Left lung (tissue), 10 donors: ENCODE data around the gene BCAS1. TPM values are rescaled to one million over a fixed set of nuclear protein-coding genes. Genes with fewer than 3 reads are reported as not detected.

Experiments used
- ATAC-seq: fragments of 200-7000 bp; cut with Tn5 transposase; one replicate; pipeline ENCODE4 v1.9.1; 2020; ENCODE audit warnings: moderate library complexity
- DNase-seq, 4 donors: peaks; one replicate each; pipeline ENCODE4 v3.0.0-alpha.2; 2013 to 2020
- H3K27ac ChIP-seq, 2 donors: fragments of 200-600 bp; sonication (generic) in 1 of 2; one replicate each; pipeline versions ENCODE4 v1.5.0 to v1.8.0; 2020 to 2021
- H3K27me3 ChIP-seq, 2 donors: fragments of 200-600 bp; sonication (generic) in 1 of 2; one replicate each; pipeline versions ENCODE4 v1.5.0 to v1.8.0; 2020 to 2021
- H3K36me3 ChIP-seq, 2 donors: fragments of 200-600 bp; sonication (generic) in 1 of 2; one replicate each; pipeline versions ENCODE4 v1.5.0 to v1.8.0; 2020 to 2021
- H3K4me1 ChIP-seq, 2 donors: fragments of 200-600 bp; one replicate each; pipeline ENCODE4 v1.8.0; 2021
- H3K4me3 ChIP-seq, 2 donors: fragments of 200-600 bp; sonication (generic) in 1 of 2; one replicate each; pipeline versions ENCODE4 v1.5.0 to v1.8.0; 2020 to 2021; ENCODE audit warnings: mild to moderate bottlenecking in 1 of 2
- H3K9me3 ChIP-seq, 2 donors: fragments of 200-600 bp; sonication (generic) in 1 of 2; one replicate each; pipeline versions ENCODE4 v1.5.0 to v1.8.0; 2020 to 2021
- CTCF ChIP-seq, 2 donors: fragments of 200-600 bp; sonication (generic) in 1 of 2; IDR thresholded peaks; one replicate each; pipeline versions ENCODE4 v1.5.0 to v1.8.0; 2021; ENCODE audit warnings: antibody characterized with exemption in 2 of 2
- intact Hi-C, 2 donors: fragments of 100-400 bp; cut with DNase I; formaldehyde crosslinking; loops; one replicate each; pipeline versions ENCODE4 v1.11.2 to v1.14.2; 2022
- polyA plus RNA-seq, 6 donors: library from polyadenylated mRNA; unstranded; fragments of 120-200 nt; gene quantifications; one replicate each; pipeline ENCODE4 v1.2.1, GENCODE V29; 2013; ENCODE audit not compliant: insufficient read length in 6 of 6
- total RNA-seq, 2 donors: library from RNA; stranded (reverse); fragmentation: NEBNext Ultra II Directional; extraction: Animal tissue kit (Norgen Biotek cat#: 25700); gene quantifications; one replicate each; pipeline ENCODE4 v1.2.1, GENCODE V29; 2021
- donor health status: DM: no; HTN: yes; CAD: no.
- donor health status: DM: no; HTN: no; CAD: no.

BCAS1 gene
- total and polyA plus RNA-seq, 8 donors: 0.44 to 1.6 (median 0.81) TPM

- Histone ChIP-seq H3K4me1 (no peaks in the 10 kb centered on the region), H3K4me3 (no peak overlapping the region), H3K27me3 (peaks cover 0 to 4% of the 10 kb centered on the region in 2 donors), H3K9me3 (peaks cover 0 to 16% of the 10 kb centered on the region in 2 donors), H3K27ac (no peak overlapping the region), H3K36me3 (no peaks in the 10 kb centered on the region)
- no peak for ATAC-seq
- intact Hi-C loops: no loop called here
- DNase-seq: no peak
- no peak for TF ChIP-seq CTCF (IDR thresholded peaks at IDR 0.05)
Measured at GRCh38 chr20:54005524-54005923, 64.9 kb downstream of the BCAS1 start.

GRCh38 chr20:54004445-54004844 lies 65.9 kb downstream of the BCAS1 start:
- no peak for DNase-seq
- TF ChIP-seq CTCF (IDR thresholded peaks at IDR 0.05): no peak
- H3K4me1 ChIP-seq: no peaks in the 10 kb centered on the region
- intact Hi-C loops: no loop called here
- no peaks in the 10 kb centered on the region for H3K36me3 ChIP-seq
- peaks cover 0 to 4% of the 10 kb centered on the region in 2 donors for H3K27me3 ChIP-seq
- peaks cover 0 to 19% of the 10 kb centered on the region in 2 donors for H3K9me3 ChIP-seq
- no peak overlapping the region for H3K4me3 ChIP-seq
- no peak overlapping the region for H3K27ac ChIP-seq
- ATAC-seq: no peak

GRCh38 chr20:54002741-54003140 lies 67.7 kb downstream of the BCAS1 start:
- peaks cover 0 to 19% of the 10 kb centered on the region in 2 donors for H3K9me3 ChIP-seq
- peaks cover 0 to 4% of the 10 kb centered on the region in 2 donors for H3K27me3 ChIP-seq
- H3K27ac ChIP-seq: no peak overlapping the region
- TF ChIP-seq CTCF (IDR thresholded peaks at IDR 0.05): no peak
- no peaks in the 10 kb centered on the region for H3K4me1 ChIP-seq
- ATAC-seq (no peak), DNase-seq (no peak)
- intact Hi-C loops: no loop called here
- no peak overlapping the region for H3K4me3 ChIP-seq
- H3K36me3 ChIP-seq: no peaks in the 10 kb centered on the region

GRCh38 chr20:54002056-54002575 lies 68.3 kb downstream of the BCAS1 start:
- Histone ChIP-seq H3K4me3 (no peak overlapping the region), H3K4me1 (no peaks in the 10 kb centered on the region), H3K36me3 (no peaks in the 10 kb centered on the region), H3K9me3 (peaks cover 0 to 19% of the 10 kb centered on the region in 2 donors), H3K27ac (no peak overlapping the region), H3K27me3 (peaks cover 0 to 1% of the 10 kb centered on the region in 2 donors)
- ATAC-seq: no peak
- intact Hi-C loops: no loop called here
- no peak for TF ChIP-seq CTCF (IDR thresholded peaks at IDR 0.05)
- no peak for DNase-seq

GRCh38 chr20:54000914-54001313 lies 69.5 kb downstream of the BCAS1 start:
- ATAC-seq (no peak), DNase-seq (no peak)
- Histone ChIP-seq H3K4me3 (no peak overlapping the region), H3K27me3 (no peaks in the 10 kb centered on the region), H3K27ac (no peak overlapping the region), H3K9me3 (peaks cover 0 to 19% of the 10 kb centered on the region in 2 donors), H3K4me1 (no peaks in the 10 kb centered on the region), H3K36me3 (no peaks in the 10 kb centered on the region)
- TF ChIP-seq CTCF (IDR thresholded peaks at IDR 0.05): no peak
- intact Hi-C loops: no loop called here
